ENCODE measurements around the gene CPTP. TPM values are rescaled to one million over a fixed set of nuclear protein-coding genes. Genes with fewer than 3 reads are reported as not detected.

Gene CPTP
- total RNA-seq, 2 experiments from 2014 or later = 8.4 to 11.0 TPM

- Mint-ChIP-seq H3K9me3 (no peaks in the 10 kb centered on the region), H3K36me3 (ENCODE audit: low read depth) (peaks cover 4% of the 10 kb centered on the region), H3K4me1 (ENCODE audit: low read depth) (peaks cover 25% of the 10 kb centered on the region), H3K4me3 (peak overlapping the region; percentile 80), H3K27ac (peak overlapping the region; percentile 39), H3K27me3 (no peaks in the 10 kb centered on the region)
- DNase-seq = no peak
- no peak for TF ChIP-seq CTCF (IDR thresholded peaks at IDR 0.05)
- POLR2A ChIA-PET = no interaction called here
- CTCF ChIA-PET = no interaction called here
- ATAC-seq = no peak
- intact Hi-C loops (cut with micrococcal nuclease) = no loop called here
Measured at GRCh38 chr1:1307261-1307922, 17.2 kb upstream of the CPTP start.

- H3K4me1 Mint-ChIP-seq (ENCODE audit: low read depth) = peaks cover 25% of the 10 kb centered on the region
- peaks cover 9% of the 10 kb centered on the region for H3K36me3 Mint-ChIP-seq (ENCODE audit: low read depth)
- POLR2A ChIA-PET = no interaction called here
- CTCF ChIA-PET = no interaction called here
- ATAC-seq (peak; percentile 72), DNase-seq (peak; percentile 90)
- no peaks in the 10 kb centered on the region for H3K27me3 Mint-ChIP-seq
- no peaks in the 10 kb centered on the region for H3K9me3 Mint-ChIP-seq
- H3K27ac Mint-ChIP-seq = peak within 1 kb of the TSS; percentile 88
- no peak for TF ChIP-seq CTCF (IDR thresholded peaks at IDR 0.05)
- H3K4me3 Mint-ChIP-seq = peak within 1 kb of the TSS; percentile 80
- intact Hi-C loops (cut with micrococcal nuclease) = no loop called here
Measured at GRCh38 chr1:1307923-1308755, 16.5 kb upstream of the CPTP start, which contains the start of the genes ACAP3 and PUSL1. ACAP3 (minus strand) TSS chr1:1307930; CDS start chr1:1307815, 115 bp downstream. PUSL1 (plus strand) TSS chr1:1308597; CDS start chr1:1308644, 47 bp downstream.

GRCh38 chr1:1308756-1309250, 15.8 kb upstream of the CPTP start:
- POLR2A ChIA-PET = interaction anchor here (1.7 kb wide), 1 partner anchor 11 kb away, joined by 9 read pairs; no protein-coding TSS in a partner anchor
- H3K9me3 Mint-ChIP-seq = no peaks in the 10 kb centered on the region
- peak overlapping the region; percentile 79 for H3K4me3 Mint-ChIP-seq
- DNase-seq = no peak
- peak overlapping the region; percentile 82 for H3K27ac Mint-ChIP-seq
- no peak for TF ChIP-seq CTCF (IDR thresholded peaks at IDR 0.05)
- CTCF ChIA-PET = interaction anchor here (1.0 to 1.6 kb wide), 2 partner anchors 19 to 93 kb away, joined by 3 to 4 read pairs; no protein-coding TSS in a partner anchor
- H3K36me3 Mint-ChIP-seq (ENCODE audit: low read depth) = peaks cover 15% of the 10 kb centered on the region
- ATAC-seq = no peak
- intact Hi-C loops (cut with micrococcal nuclease) = no loop called here
- H3K27me3 Mint-ChIP-seq = no peaks in the 10 kb centered on the region
- H3K4me1 Mint-ChIP-seq (ENCODE audit: low read depth) = peaks cover 23% of the 10 kb centered on the region

- POLR2A ChIA-PET = interaction anchor here (0.9 to 1.7 kb wide), 5 partner anchors 10 to 39 kb away, joined by 3 to 9 read pairs (median 6); partner anchors contain the start of gene TAS1R3
- Mint-ChIP-seq H3K4me1 (ENCODE audit: low read depth) (peaks cover 23% of the 10 kb centered on the region), H3K9me3 (no peaks in the 10 kb centered on the region), H3K27me3 (no peaks in the 10 kb centered on the region), H3K4me3 (peak overlapping the region; percentile 79), H3K27ac (peak overlapping the region; percentile 42), H3K36me3 (ENCODE audit: low read depth) (peaks cover 16% of the 10 kb centered on the region)
- ATAC-seq = no peak
- intact Hi-C loops (cut with micrococcal nuclease) = no loop called here
- peak; percentile 20 for DNase-seq
- CTCF ChIA-PET = interaction anchor here (1.0 to 1.6 kb wide), 2 partner anchors 19 to 93 kb away, joined by 3 to 4 read pairs; no protein-coding TSS in a partner anchor
- TF ChIP-seq CTCF (IDR thresholded peaks at IDR 0.05) = no peak
Measured at GRCh38 chr1:1309251-1310108, 15.1 kb upstream of the CPTP start.

Data from activated CD8-positive, alpha-beta T cell treated with anti-CD3 and anti-CD28 coated beads for 36 hours (primary cell).